T-cell (primary cell): ENCODE measurements around the gene VENTX. TPM values are rescaled to one million over a fixed set of nuclear protein-coding genes. Genes with fewer than 3 reads are reported as not detected.
A peak's percentile ranks its signal among the peaks of the same experiment; 100 is the strongest.
"Not testable (repeated sequence)": the region's sequence is repeated elsewhere in the genome, so short reads cannot be mapped to it uniquely, and the experiment has no call there.

Experiments
- ATAC-seq, 4 experiments: fragments of 200-7000 bp in 3 of 4; fragments of 150-1000 bp in 1 of 4; cut with Tn5 transposase; replicated peaks in 1 of 4; 1 replicate in 3 of 4; 2 replicates in 1 of 4; pipeline ENCODE4 v1.10.0; 2021; ENCODE audit warnings: moderate library complexity in 3 of 4, mild to moderate bottlenecking in 2 of 4, moderate number of reproducible peaks in 1 of 4
- CTCF ChIA-PET, 2 donors: fragments of 300-600 bp; sonication (Branson Sonifier 250); formaldehyde crosslinking; loops; one replicate each; lab custom pipeline; 2022; ENCODE audit warnings: antibody characterized with exemption in 2 of 2; lab: Charles Lee
- POLR2A ChIA-PET, 2 donors: fragments of 300-600 bp; sonication (Branson Sonifier 250); formaldehyde crosslinking; loops; one replicate each; lab custom pipeline; 2022; ENCODE audit warnings: antibody characterized with exemption in 2 of 2; lab: Charles Lee
- DNase-seq, 35 experiments: peaks; one replicate each; pipeline versions ENCODE4 v3.0.0 to v3.0.0-alpha.2; 2013 to 2023
- H3K27ac ChIP-seq: one replicate; pipeline ENCODE4 v1.5.1; 2013; ENCODE audit warnings: low read length
- H3K27me3 ChIP-seq, 2 experiments: replicated peaks in 1 of 2; 1 replicate in 1 of 2; 2 replicates in 1 of 2; pipeline versions ENCODE4 v1.6.1 to v1.7.0; 2013; ENCODE audit warnings: low read length in 1 of 2, mixed read lengths in 1 of 2; ENCODE audit not compliant: control insufficient read depth in 2 of 2, insufficient read depth in 2 of 2; ENCODE audit errors: extremely low read depth in 1 of 2
- H3K36me3 ChIP-seq, 2 donors: 1 replicate in 1 of 2; 2 replicates in 1 of 2; pipeline versions ENCODE4 v1.6.1 to v1.7.0; 2013; ENCODE audit warnings: low read length in 1 of 2; ENCODE audit not compliant: control insufficient read depth in 2 of 2, insufficient read depth in 1 of 2; ENCODE audit errors: extremely low read depth in 1 of 2
- H3K4me1 ChIP-seq, 2 experiments: 1 replicate in 1 of 2; 2 replicates in 1 of 2; pipeline versions ENCODE4 v1.6.1 to v1.7.0; 2013; ENCODE audit warnings: low read length in 2 of 2, mixed read lengths in 1 of 2; ENCODE audit not compliant: insufficient read depth in 2 of 2, control insufficient read depth in 1 of 2; ENCODE audit errors: extremely low read depth in 1 of 2
- H3K4me3 ChIP-seq, 2 donors: 1 replicate in 1 of 2; 2 replicates in 1 of 2; pipeline versions ENCODE4 v1.5.1 to v1.7.0; 2013; ENCODE audit warnings: mild to moderate bottlenecking in 2 of 2, low read length in 1 of 2, moderate library complexity in 1 of 2; ENCODE audit not compliant: control insufficient read depth in 1 of 2; ENCODE audit errors: extremely low read depth in 1 of 2
- H3K9me3 ChIP-seq: 2 replicates; pipeline ENCODE4 v1.7.0; 2013
- H3K27ac Mint-ChIP-seq, 2 donors: one replicate each; pipeline ENCODE4 v1.8.0; 2020 to 2021; ENCODE audit warnings: mild to moderate bottlenecking in 2 of 2, mixed read lengths in 2 of 2
- H3K27me3 Mint-ChIP-seq, 2 donors: one replicate each; pipeline ENCODE4 v1.8.0; 2021 to 2022; ENCODE audit warnings: mixed read lengths in 2 of 2
- H3K36me3 Mint-ChIP-seq: one replicate; pipeline ENCODE4 v1.8.0; 2021; ENCODE audit warnings: mixed read lengths
- H3K4me1 Mint-ChIP-seq, 3 donors: one replicate each; pipeline ENCODE4 v1.8.0; 2020 to 2022; ENCODE audit warnings: mixed read lengths in 3 of 3, mild to moderate bottlenecking in 1 of 3
- H3K4me3 Mint-ChIP-seq, 3 donors: one replicate each; pipeline ENCODE4 v1.8.0; 2020 to 2022; ENCODE audit warnings: mild to moderate bottlenecking in 3 of 3, mixed read lengths in 3 of 3, moderate library complexity in 3 of 3
- H3K9me3 Mint-ChIP-seq, 3 donors: one replicate each; pipeline ENCODE4 v1.8.0; 2020 to 2022; ENCODE audit warnings: mixed read lengths in 3 of 3
- WGBS: methylation state at CpG from one replicate; pipeline ENCODE4 v1.1.5; 2013; ENCODE audit warnings: missing lambda C conversion rate; ENCODE audit not compliant: insufficient coverage; 5-methylcytosine and 5-hydroxymethylcytosine counted together
- total RNA-seq, 35 experiments: library from RNA in 6 of 35; stranded (reverse) in 6 of 35; fragments of 120-200 nt in 1 of 35; gene quantifications; one replicate each; pipeline versions ENCODE4 v1.2.1 to v1.2.4 and lab custom pipeline; 2013 to 2026

VENTX gene
- total RNA-seq, 5 donors from 2014 or later (not counting 1 experiment from before 2014, with no cell fraction given): 0.12 to 0.13 (median 0.12) TPM; not detected in 2

DNA sequence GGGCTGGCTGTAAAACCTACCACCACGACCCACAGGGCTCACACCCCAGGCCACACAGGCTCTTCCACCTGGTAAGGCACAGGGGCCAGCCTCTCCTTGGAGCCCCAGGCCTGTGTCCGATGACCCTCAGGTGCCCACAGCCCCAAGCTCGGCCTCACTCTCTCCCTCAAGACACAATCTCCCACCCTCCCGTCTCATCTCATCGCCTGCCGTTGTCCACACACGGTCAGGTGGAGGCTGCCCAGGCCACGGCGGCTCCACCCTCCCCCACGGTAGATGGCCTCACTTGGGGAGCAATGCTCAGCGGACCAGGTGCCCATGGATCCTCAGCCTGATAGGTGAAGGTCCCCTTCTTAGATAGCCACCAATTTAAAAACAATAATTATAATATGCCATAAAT lies 16.3 kb upstream of the VENTX start:
- no peaks in the 10 kb centered on the region for H3K9me3 ChIP-seq
- peaks cover 0 to 6% of the 10 kb centered on the region in 2 experiments for H3K4me1 ChIP-seq
- 78% methylated on average over 9 of the region's 11 CpGs for WGBS
- no peaks in the 10 kb centered on the region for H3K9me3 Mint-ChIP-seq
- no peaks in the 10 kb centered on the region for H3K36me3 ChIP-seq
- DNase-seq: no peak
- H3K27ac ChIP-seq: no peak overlapping the region
- peaks cover 8 to 35% of the 10 kb centered on the region in 2 donors for H3K27me3 Mint-ChIP-seq
- ATAC-seq: no peak
- H3K4me3 Mint-ChIP-seq: no peak overlapping the region
- ChIA-PET POLR2A (no interaction called here), CTCF (no interaction called here)
- no peak overlapping the region for H3K4me3 ChIP-seq
- no peaks in the 10 kb centered on the region for H3K36me3 Mint-ChIP-seq
- peaks cover 0 to 11% (median 5%) of the 10 kb centered on the region in 3 donors for H3K4me1 Mint-ChIP-seq
- H3K27ac Mint-ChIP-seq: no peak overlapping the region
- H3K27me3 ChIP-seq: peaks cover 0 to 54% of the 10 kb centered on the region in 2 experiments

DNA sequence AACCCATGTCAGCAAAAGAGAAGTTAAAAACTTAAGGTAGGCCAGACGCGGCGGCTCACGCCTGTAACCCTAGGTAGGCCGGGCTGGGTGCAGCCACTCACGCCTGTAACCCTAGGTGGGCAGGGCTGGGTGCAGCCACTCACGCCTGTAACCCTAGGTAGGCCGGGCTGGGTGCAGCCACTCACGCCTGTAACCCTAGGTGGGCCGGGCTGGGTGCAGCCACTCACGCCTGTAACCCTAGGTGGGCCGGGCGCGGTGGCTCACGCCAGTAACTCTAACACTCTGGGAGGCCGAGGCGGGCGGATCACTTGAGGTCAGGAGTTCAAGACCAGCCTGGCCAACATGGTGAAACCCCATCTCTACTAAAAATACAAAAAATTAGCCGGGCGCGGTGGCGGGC lies 15.9 kb upstream of the VENTX start:
- peaks cover 2 to 58% of the 10 kb centered on the region in 2 experiments for H3K27me3 ChIP-seq
- CTCF ChIA-PET, H3K27ac Mint-ChIP-seq, ATAC-seq, DNase-seq, H3K9me3 ChIP-seq, H3K36me3 Mint-ChIP-seq, POLR2A ChIA-PET, H3K4me1 ChIP-seq, H3K4me3 Mint-ChIP-seq, H3K27ac ChIP-seq, H3K9me3 Mint-ChIP-seq, H3K4me3 ChIP-seq, H3K36me3 ChIP-seq: not testable (repeated sequence)
- Mint-ChIP-seq H3K27me3 (peaks cover 12 to 39% of the 10 kb centered on the region in 2 donors), H3K4me1 (peaks cover 0 to 14% (median 10%) of the 10 kb centered on the region in 3 donors)
- WGBS: no CpG with 5 or more reads among the region's 22 CpGs

DNA sequence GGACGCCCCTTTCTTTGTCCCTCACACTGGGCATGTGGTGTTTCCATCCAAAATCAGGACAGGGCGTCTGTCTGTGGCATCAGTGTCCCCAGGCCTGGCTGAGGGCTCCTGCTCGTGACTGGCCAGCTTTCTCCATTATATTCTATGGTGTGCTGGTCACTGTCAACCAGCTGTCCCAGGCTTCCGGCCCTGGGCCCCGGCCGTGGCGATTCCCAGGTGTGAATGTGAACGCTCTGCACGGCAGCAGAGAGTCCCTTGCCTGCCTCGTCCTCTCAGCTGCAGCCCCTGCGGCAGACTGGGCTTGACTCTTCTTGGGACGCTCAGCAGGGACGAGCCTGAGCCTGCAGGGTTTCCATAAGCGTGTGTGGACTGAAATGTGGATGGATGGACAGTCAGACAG lies 13.6 kb upstream of the VENTX start:
- Histone ChIP-seq H3K4me1 (peaks cover 0 to 8% of the 10 kb centered on the region in 2 experiments), H3K27ac (no peak overlapping the region), H3K27me3 (peaks cover 7 to 65% of the 10 kb centered on the region in 2 experiments), H3K36me3 (no peaks in the 10 kb centered on the region), H3K4me3 (no peak overlapping the region), H3K9me3 (no peaks in the 10 kb centered on the region)
- no peak for DNase-seq
- H3K27me3 Mint-ChIP-seq: peaks cover 25 to 51% of the 10 kb centered on the region in 2 donors
- peaks cover 7 to 16% (median 11%) of the 10 kb centered on the region in 3 donors for H3K4me1 Mint-ChIP-seq
- 76% methylated on average over 7 of the region's 14 CpGs for WGBS
- H3K27ac Mint-ChIP-seq: no peak overlapping the region
- no peak for ATAC-seq
- ChIA-PET POLR2A (no interaction called here), CTCF (no interaction called here)
- H3K4me3 Mint-ChIP-seq: no peak overlapping the region
- H3K36me3 Mint-ChIP-seq: no peaks in the 10 kb centered on the region
- no peaks in the 10 kb centered on the region for H3K9me3 Mint-ChIP-seq

DNA sequence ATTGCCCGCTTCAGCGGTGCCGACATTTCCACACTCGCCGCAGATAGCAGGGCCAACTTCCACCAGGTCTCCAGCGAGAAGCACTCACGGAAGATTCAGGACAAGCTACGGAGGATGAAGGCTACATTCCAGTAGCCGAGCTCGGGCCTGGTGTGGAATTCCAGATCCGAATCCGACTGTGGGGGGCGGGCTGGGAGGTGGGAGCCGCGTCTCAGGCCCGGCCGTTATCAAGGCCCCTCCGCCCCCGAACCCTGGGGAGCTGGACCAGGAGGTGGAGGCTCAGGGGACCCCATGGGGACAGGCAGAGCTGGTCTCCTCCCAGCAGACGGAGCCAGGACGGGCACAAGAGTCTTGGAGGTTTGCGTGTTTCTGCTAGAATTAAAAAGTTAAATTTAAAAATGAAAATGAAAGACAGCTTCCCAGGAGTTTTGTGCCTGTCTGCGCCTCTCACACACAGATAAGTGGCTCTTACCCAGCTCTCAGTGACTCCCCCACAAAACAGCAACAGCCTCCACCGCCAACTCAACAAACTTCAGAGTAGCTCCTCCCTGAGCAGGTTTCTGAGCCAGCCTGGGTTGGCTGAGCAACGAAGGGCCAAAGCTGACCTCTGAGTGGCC lies 12.8 kb upstream of the VENTX start:
- Mint-ChIP-seq H3K4me1 (peaks cover 10 to 20% (median 17%) of the 10 kb centered on the region in 3 donors), H3K27me3 (peaks cover 30 to 51% of the 10 kb centered on the region in 2 donors), H3K9me3 (no peaks in the 10 kb centered on the region), H3K36me3 (no peaks in the 10 kb centered on the region), H3K27ac (no peak overlapping the region), H3K4me3 (no peak overlapping the region)
- Histone ChIP-seq H3K4me3 (no peak overlapping the region), H3K27ac (no peak overlapping the region), H3K36me3 (no peaks in the 10 kb centered on the region), H3K9me3 (no peaks in the 10 kb centered on the region), H3K4me1 (peaks cover 0 to 8% of the 10 kb centered on the region in 2 experiments), H3K27me3 (peaks cover 7 to 64% of the 10 kb centered on the region in 2 experiments)
- ChIA-PET POLR2A (no interaction called here), CTCF (no interaction called here)
- WGBS: 87% methylated on average over 17 of the region's 25 CpGs
- DNase-seq: no peak
- no peak for ATAC-seq

DNA sequence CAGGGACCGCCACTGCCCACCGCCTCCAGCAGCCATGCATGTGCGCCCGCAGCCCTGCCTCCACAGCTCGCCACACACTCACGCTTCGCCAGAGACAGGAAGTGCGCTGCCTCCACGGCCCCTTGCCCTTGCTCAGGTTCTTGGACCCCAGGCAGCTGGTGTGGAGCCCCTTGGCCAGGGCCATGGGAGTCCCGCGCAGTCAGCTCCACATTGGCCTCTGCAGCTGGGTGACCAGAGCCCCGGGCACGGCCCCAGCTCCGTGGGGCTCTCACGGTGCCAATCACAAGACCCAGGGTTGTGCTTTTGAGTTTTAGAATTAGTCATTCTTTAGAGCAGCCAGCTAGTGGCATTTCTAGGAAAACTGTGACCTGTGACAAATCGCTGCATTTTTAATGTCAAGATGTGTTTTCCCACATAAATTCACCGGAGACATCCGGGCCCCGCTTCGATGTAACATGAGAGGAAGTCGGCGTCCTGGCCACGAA lies 11.9 kb upstream of the VENTX start:
- Mint-ChIP-seq H3K9me3 (no peaks in the 10 kb centered on the region), H3K27me3 (peaks cover 30 to 52% of the 10 kb centered on the region in 2 donors), H3K36me3 (no peaks in the 10 kb centered on the region), H3K4me1 (peaks cover 10 to 20% (median 17%) of the 10 kb centered on the region in 3 donors), H3K27ac (peak overlapping the region in 1 of 2 donors; percentile 31), H3K4me3 (peak overlapping the region in 1 of 3 donors; percentile 2)
- H3K9me3 ChIP-seq: no peaks in the 10 kb centered on the region
- ChIA-PET CTCF (no interaction called here), POLR2A (no interaction called here)
- H3K36me3 ChIP-seq: no peaks in the 10 kb centered on the region
- DNase-seq (no peak), ATAC-seq (peak in 1 of 4 experiments; percentile 21)
- H3K27me3 ChIP-seq: peaks cover 7 to 64% of the 10 kb centered on the region in 2 experiments
- H3K4me3 ChIP-seq: no peak overlapping the region
- peaks cover 0 to 8% of the 10 kb centered on the region in 2 experiments for H3K4me1 ChIP-seq
- H3K27ac ChIP-seq: no peak overlapping the region
- 50% methylated on average over 18 of the region's 23 CpGs for WGBS

- WGBS: 30% methylated on average over 30 of the region's 30 CpGs
- no peaks in the 10 kb centered on the region for H3K36me3 ChIP-seq
- POLR2A ChIA-PET: interaction anchor here in 1 of 2 donors (0.5 kb wide), 1 partner anchor 372 kb away, joined by 3 read pairs; no protein-coding TSS in a partner anchor
- CTCF ChIA-PET: no interaction called here
- Mint-ChIP-seq H3K36me3 (no peaks in the 10 kb centered on the region), H3K9me3 (no peaks in the 10 kb centered on the region), H3K27ac (peak overlapping the region in 1 of 2 donors; percentile 31), H3K27me3 (peaks cover 28 to 49% of the 10 kb centered on the region in 2 donors), H3K4me1 (peaks cover 10 to 20% (median 17%) of the 10 kb centered on the region in 3 donors), H3K4me3 (no peak overlapping the region)
- no peak overlapping the region for H3K27ac ChIP-seq
- H3K27me3 ChIP-seq: peaks cover 7 to 61% of the 10 kb centered on the region in 2 experiments
- H3K4me1 ChIP-seq: peaks cover 0 to 10% of the 10 kb centered on the region in 2 experiments
- DNase-seq (peak in 1 of 35 experiments; percentile 12), ATAC-seq (peak in 2 of 4 experiments; percentile 27 to 35)
- no peaks in the 10 kb centered on the region for H3K9me3 ChIP-seq
- no peak overlapping the region for H3K4me3 ChIP-seq
Measured at GRCh38 chr10:133226251-133226808, 11.3 kb upstream of the VENTX start.
